Measurements from ENCODE around the gene DNAJC5.
"Not testable (repeated sequence)": the region's sequence is repeated elsewhere in the genome, so short reads cannot be mapped to it uniquely, and the experiment has no call there.

The DNAJC5 gene

GRCh38 chr20:63896264-63897105 lies 1.6 kb downstream of the DNAJC5 start:
- Mint-ChIP-seq H3K4me1 (ENCODE audit: low read depth in 2 of 2) (peaks cover 39 to 44% of the 10 kb centered on the region in 2 donors), H3K36me3 (ENCODE audit: insufficient read depth) (peaks cover 31% of the 10 kb centered on the region), H3K27ac (peak overlapping the region; percentile 95 to 96), H3K27me3 (no peaks in the 10 kb centered on the region), H3K9me3 (no peaks in the 10 kb centered on the region), H3K4me3 (peak overlapping the region; percentile 82 to 92)
- DNase-seq (peak in 2 of 3 experiments; percentile 14 to 19), ATAC-seq (replicated peaks) (peak; percentile 24)

GRCh38 chr20:63897978-63898561 lies 3.1 kb downstream of the DNAJC5 start:
- Mint-ChIP-seq H3K4me1 (ENCODE audit: low read depth in 2 of 2) (peaks cover 44 to 50% of the 10 kb centered on the region in 2 donors), H3K36me3 (ENCODE audit: insufficient read depth) (peaks cover 36% of the 10 kb centered on the region), H3K9me3 (no peaks in the 10 kb centered on the region), H3K27me3 (no peaks in the 10 kb centered on the region), H3K4me3 (peak overlapping the region; percentile 61 to 92), H3K27ac (peak overlapping the region; percentile 72 to 96)
- ATAC-seq (replicated peaks) (no peak), DNase-seq (no peak)

GRCh38 chr20:63898882-63899558 lies 4.1 kb downstream of the DNAJC5 start:
- Mint-ChIP-seq H3K27me3 (no peaks in the 10 kb centered on the region), H3K4me1 (ENCODE audit: low read depth in 2 of 2) (peaks cover 47 to 51% of the 10 kb centered on the region in 2 donors), H3K27ac (peak overlapping the region in 1 of 2 donors; percentile 96), H3K36me3 (ENCODE audit: insufficient read depth) (peaks cover 41% of the 10 kb centered on the region), H3K4me3 (no peak overlapping the region), H3K9me3 (no peaks in the 10 kb centered on the region)
- no peak for DNase-seq
- ATAC-seq (replicated peaks), result no peak

GRCh38 chr20:63900413-63900812 lies 5.5 kb downstream of the DNAJC5 start:
- DNase-seq (no peak), ATAC-seq (replicated peaks) (no peak)
- Mint-ChIP-seq H3K27ac (no peak overlapping the region), H3K4me3 (no peak overlapping the region), H3K27me3 (no peaks in the 10 kb centered on the region), H3K9me3 (no peaks in the 10 kb centered on the region), H3K36me3 (ENCODE audit: insufficient read depth) (peaks cover 39% of the 10 kb centered on the region), H3K4me1 (ENCODE audit: low read depth in 2 of 2) (peaks cover 44 to 49% of the 10 kb centered on the region in 2 donors)

- no peaks in the 10 kb centered on the region for H3K27me3 Mint-ChIP-seq
- no peak for ATAC-seq (replicated peaks)
- peak overlapping the region in 1 of 2 donors; percentile 25 for H3K4me3 Mint-ChIP-seq
These were observed 9.1 kb downstream of the DNAJC5 start for GRCh38 chr20:63903796-63904561.

GRCh38 chr20:63908008-63908682 lies 13.2 kb downstream of the DNAJC5 start:
- Mint-ChIP-seq H3K36me3 (ENCODE audit: insufficient read depth) (peaks cover 18% of the 10 kb centered on the region), H3K27me3 (no peaks in the 10 kb centered on the region), H3K9me3 (no peaks in the 10 kb centered on the region), H3K27ac (peak overlapping the region; percentile 33 to 47), H3K4me3 (no peak overlapping the region), H3K4me1 (ENCODE audit: low read depth in 2 of 2) (peaks cover 27 to 35% of the 10 kb centered on the region in 2 donors)
- DNase-seq, result no peak
- ATAC-seq (replicated peaks), result no peak

More at GRCh38 chr20:63903796-63904561, 9.1 kb downstream of the DNAJC5 start:
- H3K27ac Mint-ChIP-seq, result peak overlapping the region; percentile 67 to 100
- H3K36me3 Mint-ChIP-seq (ENCODE audit: insufficient read depth), result peaks cover 27% of the 10 kb centered on the region
- no peaks in the 10 kb centered on the region for H3K9me3 Mint-ChIP-seq
- no peak for DNase-seq
- H3K4me1 Mint-ChIP-seq (ENCODE audit: low read depth in 2 of 2), result peaks cover 23 to 28% of the 10 kb centered on the region in 2 donors

- H3K4me1 Mint-ChIP-seq (ENCODE audit: low read depth in 2 of 2), result peaks cover 29 to 31% of the 10 kb centered on the region in 2 donors
- ATAC-seq (replicated peaks) (no peak), DNase-seq (no peak)
- peaks cover 18% of the 10 kb centered on the region for H3K36me3 Mint-ChIP-seq (ENCODE audit: insufficient read depth)
- H3K27ac Mint-ChIP-seq, result peak overlapping the region in 1 of 2 donors; percentile 88
- H3K4me3 Mint-ChIP-seq, result peak overlapping the region in 1 of 2 donors; percentile 38
- no peaks in the 10 kb centered on the region for H3K27me3 Mint-ChIP-seq
- H3K9me3 Mint-ChIP-seq, result no peaks in the 10 kb centered on the region
These were observed 16.2 kb downstream of the DNAJC5 start for GRCh38 chr20:63911176-63911575.

- Mint-ChIP-seq H3K36me3 (ENCODE audit: insufficient read depth) (peaks cover 34% of the 10 kb centered on the region), H3K27ac (peak overlapping the region in 1 of 2 donors; percentile 62), H3K27me3 (no peaks in the 10 kb centered on the region), H3K4me3 (no peak overlapping the region), H3K4me1 (ENCODE audit: low read depth in 2 of 2) (peaks cover 25 to 27% of the 10 kb centered on the region in 2 donors), H3K9me3 (no peaks in the 10 kb centered on the region)
- no peak for DNase-seq
- no peak for ATAC-seq (replicated peaks)
These were observed 18.8 kb downstream of the DNAJC5 start for GRCh38 chr20:63913768-63914167.

GRCh38 chr20:63915471-63915870 lies 20.5 kb downstream of the DNAJC5 start:
- Mint-ChIP-seq H3K27ac (no peak overlapping the region), H3K27me3 (no peaks in the 10 kb centered on the region), H3K4me3 (no peak overlapping the region), H3K9me3 (no peaks in the 10 kb centered on the region), H3K4me1 (ENCODE audit: low read depth in 2 of 2) (peaks cover 17 to 21% of the 10 kb centered on the region in 2 donors), H3K36me3 (ENCODE audit: insufficient read depth) (peaks cover 31% of the 10 kb centered on the region)
- ATAC-seq (replicated peaks) (no peak), DNase-seq (no peak)

- H3K27me3 Mint-ChIP-seq; H3K4me3 Mint-ChIP-seq; DNase-seq; ATAC-seq (replicated peaks); H3K9me3 Mint-ChIP-seq; H3K27ac Mint-ChIP-seq: not testable (repeated sequence)
- Mint-ChIP-seq H3K36me3 (ENCODE audit: insufficient read depth) (peaks cover 39% of the 10 kb centered on the region), H3K4me1 (ENCODE audit: low read depth in 2 of 2) (peaks cover 10 to 14% of the 10 kb centered on the region in 2 donors)
These were observed 21.5 kb downstream of the DNAJC5 start for GRCh38 chr20:63916371-63916939.

- Mint-ChIP-seq H3K4me1 (ENCODE audit: low read depth in 2 of 2) (peaks cover 8 to 14% of the 10 kb centered on the region in 2 donors), H3K27me3 (no peaks in the 10 kb centered on the region), H3K36me3 (ENCODE audit: insufficient read depth) (peaks cover 38% of the 10 kb centered on the region), H3K9me3 (no peaks in the 10 kb centered on the region), H3K4me3 (no peak overlapping the region), H3K27ac (no peak overlapping the region)
- ATAC-seq (replicated peaks) (no peak), DNase-seq (no peak)
These were observed 22.9 kb downstream of the DNAJC5 start for GRCh38 chr20:63917811-63918210.

- Mint-ChIP-seq H3K27me3 (no peaks in the 10 kb centered on the region), H3K9me3 (no peaks in the 10 kb centered on the region), H3K4me3 (no peak overlapping the region), H3K36me3 (ENCODE audit: insufficient read depth) (peaks cover 41% of the 10 kb centered on the region), H3K4me1 (ENCODE audit: low read depth in 2 of 2) (peaks cover 9 to 10% of the 10 kb centered on the region in 2 donors), H3K27ac (no peak overlapping the region)
- ATAC-seq (replicated peaks), result no peak
- no peak for DNase-seq
These were observed 24.2 kb downstream of the DNAJC5 start for GRCh38 chr20:63919130-63919529.
